Measurements from ENCODE around the gene SLC39A11.
"Not testable (repeated sequence)": the region's sequence is repeated elsewhere in the genome, so short reads cannot be mapped to it uniquely, and the experiment has no call there.

SLC39A11 gene

GRCh38 chr17:72858826-72859495 is 233.5 kb downstream of the SLC39A11 start:
- DNase-seq: no peak

- no peak for DNase-seq
These were observed 238.8 kb downstream of the SLC39A11 start for GRCh38 chr17:72853440-72854415.

- no peak for DNase-seq
These were observed 240.1 kb downstream of the SLC39A11 start for GRCh38 chr17:72852277-72852938.

- DNase-seq: no peak
These were observed 241.9 kb downstream of the SLC39A11 start for GRCh38 chr17:72850410-72851118.

- DNase-seq: no peak
These were observed 246.1 kb downstream of the SLC39A11 start for GRCh38 chr17:72846399-72846798.

GRCh38 chr17:72843591-72843990 is 248.9 kb downstream of the SLC39A11 start:
- DNase-seq: no peak

GRCh38 chr17:72840019-72840418 is 252.5 kb downstream of the SLC39A11 start:
- DNase-seq: no peak

- no peak for DNase-seq
These were observed 253.3 kb downstream of the SLC39A11 start for GRCh38 chr17:72839131-72839725.

- no peak for DNase-seq
These were observed 253.9 kb downstream of the SLC39A11 start for GRCh38 chr17:72838581-72838980.

GRCh38 chr17:72838068-72838467 is 254.4 kb downstream of the SLC39A11 start:
- no peak for DNase-seq

- DNase-seq: no peak
These were observed 255.2 kb downstream of the SLC39A11 start for GRCh38 chr17:72837335-72837734.

- DNase-seq: no peak
These were observed 259.2 kb downstream of the SLC39A11 start for GRCh38 chr17:72833128-72833765.

GRCh38 chr17:72832306-72832705 is 260.2 kb downstream of the SLC39A11 start:
- no peak for DNase-seq

- no peak for DNase-seq
These were observed 262.6 kb downstream of the SLC39A11 start for GRCh38 chr17:72829883-72830282.

GRCh38 chr17:72826602-72827001 is 265.9 kb downstream of the SLC39A11 start:
- no peak for DNase-seq

- DNase-seq: not testable (repeated sequence)
These were observed 266.4 kb downstream of the SLC39A11 start for GRCh38 chr17:72826059-72826458.

- DNase-seq: no peak
These were observed 267.3 kb downstream of the SLC39A11 start for GRCh38 chr17:72825218-72825617.

- not testable (repeated sequence) for DNase-seq
These were observed 268.2 kb downstream of the SLC39A11 start for GRCh38 chr17:72824267-72824666.

GRCh38 chr17:72822358-72823023 is 270.0 kb downstream of the SLC39A11 start:
- no peak for DNase-seq

GRCh38 chr17:72816406-72816805 is 276.1 kb downstream of the SLC39A11 start:
- no peak for DNase-seq

- no peak for DNase-seq
These were observed 279.0 kb downstream of the SLC39A11 start for GRCh38 chr17:72813481-72813880.
